GM21381 (cell line): ENCODE data around the gene TECPR2.
"Not testable (repeated sequence)": the region's sequence is repeated elsewhere in the genome, so short reads cannot be mapped to it uniquely, and the experiment has no call there.

Source experiments
- ATAC-seq: cut with Tn5 transposase; IDR thresholded peaks from one replicate; pipeline ENCODE4 v1.9.1; 2021; ENCODE audit warnings: mild to moderate bottlenecking, moderate library complexity; ENCODE audit not compliant: unreplicated experiment

Gene TECPR2

GRCh38 chr14:102544747-102545460, 182.2 kb downstream of the TECPR2 start:
- ATAC-seq, result no peak

- ATAC-seq, result no peak
Measured at GRCh38 chr14:102545461-102546265, 182.9 kb downstream of the TECPR2 start.

- ATAC-seq, result no peak
Measured at GRCh38 chr14:102548616-102549240, 186.0 kb downstream of the TECPR2 start.

GRCh38 chr14:102550927-102551401, 188.2 kb downstream of the TECPR2 start:
- ATAC-seq, result not testable (repeated sequence)
